HepG2 (cell line): ENCODE data around the gene SLITRK5. TPM values are rescaled to one million over a fixed set of nuclear protein-coding genes. Genes with fewer than 3 reads are reported as not detected.

ENCODE experiments used
- ATAC-seq: fragments of 200-7000 bp; cut with Tn5 transposase; 3 replicates; pipeline ENCODE4 v1.9.1; 2020; ENCODE audit warnings: mild to moderate bottlenecking, moderate library complexity
- BruUV-seq: library from RNA; stranded (reverse); fragments of 400-500 nt; replicated peaks from 2 replicates; lab custom pipeline; 2021; lab: Mats Ljungman, UMichigan
- CTCF ChIA-PET: fragments of 300-600 bp; formaldehyde crosslinking; extraction: SDS; loops from one replicate; lab custom pipeline; 2021; ENCODE audit warnings: low total read pairs, inconsistent platforms, low intra/inter-chr PET ratio; lab: Yijun Ruan, JAX
- POLR2A ChIA-PET: fragments of 350-600 bp; sonication (Branson Sonifier 250); formaldehyde crosslinking; loops from one replicate; lab custom pipeline; 2020; ENCODE audit warnings: antibody characterized with exemption, inconsistent platforms; lab: Yijun Ruan, JAX
- DNase-seq: peaks from one replicate; pipeline ENCODE4 v3.0.0-alpha.2; 2015; ENCODE audit warnings: low spot score
- FAIRE-seq: peaks from 3 replicates; lab custom pipeline; 2011; peaks lifted over from hg19 to GRCh38; lab: Jason Lieb, UNC
- H2AFZ ChIP-seq: one replicate; pipeline ENCODE4 v1.6.1; 2011; ENCODE audit warnings: low read length, inconsistent platforms
- H3K27ac ChIP-seq: fragments of 300-600 bp; 3 replicates; pipeline ENCODE4 v1.8.0; 2011; ENCODE audit warnings: mixed run types, mild to moderate bottlenecking, mixed read lengths, low read length, inconsistent platforms; ENCODE audit not compliant: insufficient read depth; ENCODE audit errors: extremely low read length
- H3K27me3 ChIP-seq, 2 experiments: fragments of 200-600 bp in 1 of 2; 2 replicates in 1 of 2; 3 replicates in 1 of 2; pipeline versions ENCODE4 v1.6.0 to v1.8.0; 2011; ENCODE audit warnings: low read length in 2 of 2, mild to moderate bottlenecking in 2 of 2, moderate library complexity in 2 of 2, inconsistent platforms in 1 of 2; ENCODE audit not compliant: insufficient read depth in 2 of 2, control insufficient read depth in 1 of 2
- H3K36me3 ChIP-seq, 2 experiments: fragments of 200-600 bp in 1 of 2; replicated peaks in 1 of 2; 2 replicates in 1 of 2; 3 replicates in 1 of 2; pipeline versions ENCODE4 v1.5.1 to v1.8.0; 2011; ENCODE audit warnings: low read length in 2 of 2, inconsistent platforms in 1 of 2; ENCODE audit not compliant: insufficient read depth in 2 of 2, control insufficient read depth in 1 of 2
- H3K4me1 ChIP-seq: 2 replicates; pipeline ENCODE4 v1.5.1; 2012; ENCODE audit warnings: low read length, inconsistent platforms; ENCODE audit not compliant: insufficient read depth
- H3K4me2 ChIP-seq: 2 replicates; pipeline ENCODE4 v1.6.0; 2011; ENCODE audit warnings: low read depth, low read length, inconsistent platforms
- H3K4me3 ChIP-seq, 3 experiments: fragments of 200-600 bp in 1 of 3; sonication (generic), shearing (Covaris generic) in 1 of 3; replicated peaks in 1 of 3; 2 replicates each; pipeline ENCODE4 v1.5.1; 2011 to 2016; ENCODE audit warnings: low read length in 3 of 3, inconsistent platforms in 2 of 3, low read depth in 2 of 3, mild to moderate bottlenecking in 2 of 3, control low read depth in 1 of 3, mixed read lengths in 1 of 3; ENCODE audit not compliant: insufficient read depth in 1 of 3
- H3K79me2 ChIP-seq: one replicate; pipeline ENCODE4 v1.6.1; 2011; ENCODE audit warnings: low read length, inconsistent platforms; ENCODE audit not compliant: insufficient read depth
- H3K9ac ChIP-seq: 2 replicates; pipeline ENCODE4 v1.6.0; 2011; ENCODE audit warnings: mild to moderate bottlenecking, low read depth, low read length, inconsistent platforms; ENCODE audit not compliant: insufficient read depth
- H3K9me3 ChIP-seq: 2 replicates; pipeline ENCODE4 v1.5.1; 2012; ENCODE audit warnings: mild to moderate bottlenecking, low read length
- H4K20me1 ChIP-seq: 2 replicates; pipeline ENCODE4 v1.6.0; 2011; ENCODE audit warnings: inconsistent platforms, mild to moderate bottlenecking, low read length, moderate library complexity; ENCODE audit not compliant: insufficient read depth
- ADNP ChIP-seq: sonication (generic); formaldehyde crosslinking; IDR thresholded peaks from 2 replicates; pipeline ENCODE4 v1.4.0; 2020; ENCODE audit warnings: missing genetic modification reagents
- CREB1 ChIP-seq, 2 experiments: fragments of 450-650 bp in 1 of 2; IDR thresholded peaks; 2 replicates each; pipeline ENCODE4 v1.6.1; 2016 to 2017; ENCODE audit warnings: control low read depth in 1 of 2, mild to moderate bottlenecking in 1 of 2, missing compliant biosample characterization in 1 of 2, missing genetic modification characterization in 1 of 2
- DRAP1 ChIP-seq: IDR thresholded peaks from 2 replicates; pipeline ENCODE4 v1.6.1; 2016; ENCODE audit warnings: missing genetic modification reagents, missing compliant biosample characterization
- KLF11 ChIP-seq: IDR thresholded peaks from 2 replicates; pipeline ENCODE4 v1.6.1; 2016; ENCODE audit warnings: missing compliant biosample characterization
- MATR3 ChIP-seq: sonication (generic); formaldehyde crosslinking; IDR thresholded peaks from 2 replicates; pipeline ENCODE4 v1.4.0; 2020; ENCODE audit warnings: missing genetic modification reagents
- XBP1 ChIP-seq: sonication (generic); formaldehyde crosslinking; IDR thresholded peaks from 2 replicates; pipeline ENCODE4 v1.5.0; 2020; ENCODE audit warnings: missing genetic modification reagents
- ZBTB21 ChIP-seq: sonication (generic); formaldehyde crosslinking; IDR thresholded peaks from 2 replicates; pipeline ENCODE4 v1.4.0; 2020; ENCODE audit warnings: missing genetic modification reagents
- ZNF160 ChIP-seq: sonication (generic); formaldehyde crosslinking; IDR thresholded peaks from 2 replicates; pipeline ENCODE4 v1.8.0; 2022; ENCODE audit warnings: mild to moderate bottlenecking, inconsistent platforms, missing genetic modification reagents
- ZNF34 ChIP-seq: sonication (generic); formaldehyde crosslinking; IDR thresholded peaks from 2 replicates; pipeline ENCODE4 v1.4.0; 2020; ENCODE audit warnings: mild to moderate bottlenecking, missing genetic modification reagents, borderline replicate concordance
- ZNF672 ChIP-seq: sonication (generic); formaldehyde crosslinking; IDR thresholded peaks from 2 replicates; pipeline ENCODE4 v1.8.1; 2022; ENCODE audit warnings: missing genetic modification reagents
- WGBS: methylation state at CpG from one replicate; pipeline ENCODE4 v1.1.6; 2017; ENCODE audit warnings: low lambda C conversion rate; 5-methylcytosine and 5-hydroxymethylcytosine counted together
- in situ Hi-C: cut with HindIII; loops from 2 replicates; pipeline ENCODE4 v1.10.0; 2017; ENCODE audit warnings: low pct_unique_long_range_greater_than_20kb; ENCODE audit not compliant: extremely low pct_ligation_motif_present
- intact Hi-C: fragments of 100-400 bp; cut with micrococcal nuclease; formaldehyde crosslinking; loops from one replicate; pipeline ENCODE4 v1.10.0; 2022; ENCODE audit not compliant: unreplicated experiment
- polyA plus RNA-seq, 8 experiments: library from polyadenylated mRNA; depleted of rRNA in 3 of 8; stranded (reverse) in 7 of 8; unstranded in 1 of 8; fragments of >200 nt; fragmentation: Illumina TruSeq in 4 of 8; extraction: Trizol in 4 of 8; gene quantifications; 2 replicates each; pipeline versions ENCODE4 v1.2.1 to v1.2.3, GENCODE V29; 2011 to 2016; ENCODE audit warnings: low read depth in 4 of 8, missing spikeins in 1 of 8, mixed read lengths in 1 of 8; ENCODE audit not compliant: insufficient read depth in 1 of 8
- total RNA-seq, 5 experiments: library from RNA; depleted of rRNA; stranded (reverse); fragments of >200 nt; fragmentation: Illumina TruSeq; extraction: Trizol; gene quantifications; 2 replicates each; pipeline ENCODE4 v1.2.3, GENCODE V29; 2016; ENCODE audit warnings: low read depth in 1 of 5

SLITRK5 gene
- total and polyA plus RNA-seq, 2 of the 13 experiments (the other 11 are each of a cell fraction or from before 2014, with no cell fraction given), result not detected

- TF ChIP-seq ZNF672 (CRISPR knock-in tag) (no peak), KLF11 (CRISPR knock-in tag) (no peak), XBP1 (CRISPR knock-in tag) (no peak), CREB1 (IDR thresholded peaks at IDR 0.05) (no peak), CREB1 (CRISPR knock-in tag; IDR thresholded peaks at IDR 0.05) (no peak)
These were observed 13.9 kb downstream of the SLITRK5 start (continued) for GRCh38 chr13:87684850-87685742.

- Histone ChIP-seq H3K27me3 (no peaks in the 10 kb centered on the region), H3K4me3 (no peak overlapping the region), H3K9ac (no peak overlapping the region), H3K27ac (no peak overlapping the region), H3K9me3 (no peaks in the 10 kb centered on the region), H4K20me1 (no peaks in the 10 kb centered on the region), H2AFZ (no peak overlapping the region), H3K79me2 (no peaks in the 10 kb centered on the region), H3K36me3 (no peaks in the 10 kb centered on the region), H3K4me1 (no peaks in the 10 kb centered on the region), H3K4me2 (no peak overlapping the region)
- intact Hi-C loops, result no loop called here
- no peak for ATAC-seq
- CTCF ChIA-PET, result no interaction called here
- WGBS, result 50% methylated on average over 1 of the region's 1 CpG
- in situ Hi-C loops, result no loop called here
- POLR2A ChIA-PET, result no interaction called here
- no TSS peak for BruUV-seq
- no peak for DNase-seq
- FAIRE-seq, result no peak
- TF ChIP-seq MATR3 (CRISPR knock-in tag), result no peak
- TF ChIP-seq ZBTB21, result no peak
- TF ChIP-seq ADNP (CRISPR knock-in tag), result no peak
- TF ChIP-seq ZNF34 (CRISPR knock-in tag), result no peak
- no peak for TF ChIP-seq DRAP1 (CRISPR knock-in tag)
- TF ChIP-seq ZNF160 (CRISPR knock-in tag), result no peak
- TF ChIP-seq, all 625 proteins: peak for 0
These were observed 25.3 kb downstream of the SLITRK5 start for GRCh38 chr13:87696458-87696857.
